Endometrial microvascular endothelial cells (primary cell): ENCODE measurements around the gene PRSS50. TPM values are rescaled to one million over a fixed set of nuclear protein-coding genes. Genes with fewer than 3 reads are reported as not detected.

Experiments
- in situ Hi-C: cut with HindIII; loops from 2 replicates; pipeline ENCODE4 v1.10.0; 2017; ENCODE audit warnings: low sequenced_read_pairs, low pct_unique_long_range_greater_than_20kb; ENCODE audit errors: inconsistent ontology term
- total RNA-seq: library from RNA; depleted of rRNA; stranded (reverse); fragments of >200 nt; gene quantifications from one replicate; pipeline ENCODE4 v1.2.3, GENCODE V29; 2015; ENCODE audit errors: inconsistent ontology term

Gene PRSS50
- total RNA-seq, 1 donor from 2014 or later = not detected

DNA sequence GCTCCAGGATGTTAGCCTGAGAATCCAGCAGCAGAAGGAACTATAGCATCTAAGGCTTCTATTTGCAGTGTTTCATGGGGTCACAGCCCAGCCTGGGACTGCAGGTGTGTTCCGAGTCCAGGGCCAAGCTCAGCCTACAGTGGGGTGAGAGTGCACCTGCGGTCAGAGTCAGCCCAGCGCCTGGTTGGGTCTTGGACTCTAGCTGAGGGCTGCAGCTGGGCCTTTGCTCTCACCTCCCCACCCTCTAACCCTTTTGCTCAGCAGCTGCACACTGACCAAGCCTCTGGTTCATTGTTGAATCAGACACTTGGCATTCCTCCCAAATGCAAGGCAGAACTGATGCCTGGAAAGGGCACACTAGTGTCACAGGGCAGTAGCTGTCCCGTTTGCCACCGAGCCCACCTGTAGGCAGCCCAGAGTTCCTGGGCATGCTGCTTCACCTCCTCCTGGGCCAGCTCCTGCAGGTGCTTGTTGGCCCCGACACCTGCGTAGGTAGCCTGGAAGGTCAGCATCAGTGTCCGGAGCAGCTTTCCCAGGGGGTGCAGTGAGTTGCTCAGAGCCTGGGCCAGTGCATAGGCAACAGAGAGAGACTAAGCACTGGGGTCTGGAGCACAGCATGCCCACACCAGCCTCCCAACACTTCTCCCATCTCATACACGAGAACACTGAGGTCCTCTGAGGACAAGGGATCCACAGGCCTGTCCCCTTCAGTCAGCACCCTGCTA lies 41.7 kb downstream of the PRSS50 start:
- in situ Hi-C loops = no loop called here

- in situ Hi-C loops = no loop called here
Observed at GRCh38 chr3:46675426-46675825, 42.2 kb downstream of the PRSS50 start.

DNA sequence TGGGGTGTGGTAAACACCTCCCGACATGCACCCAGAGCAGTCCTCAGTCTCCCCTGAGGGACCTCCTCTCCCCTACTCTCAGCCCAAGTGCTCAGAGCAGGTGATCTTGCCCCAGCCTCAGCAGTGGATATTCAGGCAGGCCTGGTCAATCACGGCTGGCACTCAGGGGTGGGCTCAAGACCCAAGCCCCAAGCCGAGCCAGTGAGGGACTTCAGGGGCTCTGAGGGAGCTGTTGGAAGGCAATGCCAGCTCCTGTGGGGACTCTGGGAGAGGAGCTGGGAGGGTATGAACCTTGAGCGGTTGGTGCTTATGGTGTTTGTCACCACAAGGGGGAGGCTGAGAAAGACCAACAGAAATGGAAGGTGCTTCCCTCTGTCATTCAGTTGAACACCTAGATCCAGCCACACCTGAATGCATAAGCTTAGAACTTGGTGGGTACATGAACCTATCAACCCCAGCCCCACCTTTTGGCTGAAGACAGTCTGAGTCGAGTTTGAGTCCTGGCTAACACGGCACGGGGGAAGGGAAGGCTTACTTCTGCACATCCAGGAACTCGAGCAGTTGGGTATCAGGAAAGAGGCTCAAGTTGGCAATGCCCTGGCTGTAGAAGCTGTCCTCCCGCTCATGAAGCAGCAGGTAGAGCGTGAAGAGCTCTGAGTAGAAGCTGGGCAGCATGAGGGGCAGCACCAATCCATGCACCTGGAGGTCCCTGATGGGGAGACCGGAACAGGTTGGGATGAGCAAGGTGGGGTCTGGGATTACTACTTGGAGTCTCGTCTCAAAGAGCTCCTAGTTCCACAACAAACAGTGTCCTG lies 43.4 kb downstream of the PRSS50 start:
- in situ Hi-C loops = no loop called here

- in situ Hi-C loops = no loop called here
Observed at GRCh38 chr3:46673151-46674030, 44.3 kb downstream of the PRSS50 start.

GRCh38 chr3:46672349-46672695 lies 45.3 kb downstream of the PRSS50 start:
- in situ Hi-C loops = no loop called here

DNA sequence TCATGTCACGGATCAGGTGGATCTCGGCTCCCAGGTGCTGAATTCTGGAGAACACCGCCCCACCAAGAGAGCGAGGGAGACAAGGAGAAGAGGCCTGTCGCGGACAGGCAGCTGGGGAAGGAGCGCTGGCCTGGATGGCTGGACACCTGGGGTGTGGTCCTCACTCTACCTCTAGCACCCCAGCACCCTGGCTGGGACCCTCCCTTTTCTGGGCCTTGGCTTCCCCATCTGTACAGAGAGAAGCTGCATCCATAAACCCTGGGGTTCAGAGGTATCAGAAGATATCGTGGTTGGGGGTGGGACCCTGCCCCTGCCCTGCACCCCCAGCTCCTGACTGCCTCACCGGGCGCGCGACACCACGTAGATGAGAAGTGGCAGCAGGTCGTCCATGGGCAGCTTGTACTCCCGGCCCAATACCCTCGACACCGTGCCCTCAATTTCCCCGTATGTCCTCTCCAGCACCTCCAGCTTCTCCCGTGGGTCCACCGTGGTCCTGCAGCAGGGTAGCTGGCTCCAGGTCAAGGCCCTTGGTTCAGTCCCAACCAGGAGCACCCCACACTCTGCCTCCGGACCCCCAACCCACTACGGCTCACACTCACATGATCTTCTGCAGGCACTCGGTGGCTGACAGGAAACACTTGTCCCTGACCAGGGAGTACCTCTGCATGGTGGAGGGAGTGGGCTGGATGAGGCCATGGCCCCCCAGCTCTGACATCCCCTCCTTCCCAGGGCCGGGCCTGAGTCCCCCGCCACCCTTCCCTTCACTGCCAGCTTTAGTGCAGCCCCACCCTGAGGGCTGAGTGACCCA lies 45.9 kb downstream of the PRSS50 start:
- in situ Hi-C loops = no loop called here

- in situ Hi-C loops = no loop called here
Observed at GRCh38 chr3:46670891-46671427, 46.7 kb downstream of the PRSS50 start.

DNA sequence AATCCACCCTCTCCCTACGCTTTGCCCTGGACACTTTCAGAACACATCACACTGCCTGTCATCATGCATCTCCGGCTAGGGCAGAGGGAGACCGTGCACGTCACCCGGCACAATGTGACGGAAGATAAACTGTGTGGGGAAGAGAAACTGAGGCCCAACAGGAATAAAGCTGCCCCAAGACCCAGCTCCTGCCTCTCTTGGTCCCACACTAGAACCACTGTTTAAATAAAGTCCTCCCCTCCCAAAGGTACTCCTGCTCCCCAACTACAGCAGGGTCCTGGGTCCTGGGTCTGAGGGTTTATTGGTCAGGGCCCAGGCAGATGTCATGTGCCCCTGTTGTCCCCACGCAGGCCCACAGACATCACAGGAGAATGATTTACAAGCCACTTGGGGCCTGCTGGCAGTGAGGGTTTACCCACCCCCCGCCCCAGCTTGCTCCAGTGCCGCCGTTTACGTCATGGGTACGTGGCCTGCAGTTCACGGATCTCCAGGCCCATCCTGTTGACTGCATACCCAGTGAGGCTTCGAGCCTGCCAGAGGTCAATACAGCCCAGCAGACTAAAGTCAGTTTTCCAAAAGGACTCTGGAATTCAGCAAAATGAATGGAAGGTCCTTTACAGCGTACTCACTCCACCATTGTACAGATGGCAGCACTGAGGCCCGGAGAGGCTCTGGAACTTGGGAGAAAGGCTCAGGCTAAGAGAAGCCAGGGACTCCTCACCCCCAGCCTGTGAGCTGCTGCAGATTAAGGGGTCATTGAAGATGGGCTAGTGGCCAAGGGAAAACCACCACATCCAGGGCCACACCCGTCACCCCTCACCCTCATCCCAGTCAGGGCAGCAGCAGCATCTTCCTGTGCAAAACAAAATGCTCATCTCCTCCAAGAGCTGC lies 47.4 kb downstream of the PRSS50 start:
- in situ Hi-C loops = no loop called here

- in situ Hi-C loops = no loop called here
Observed at GRCh38 chr3:46669191-46669999, 48.3 kb downstream of the PRSS50 start.

DNA sequence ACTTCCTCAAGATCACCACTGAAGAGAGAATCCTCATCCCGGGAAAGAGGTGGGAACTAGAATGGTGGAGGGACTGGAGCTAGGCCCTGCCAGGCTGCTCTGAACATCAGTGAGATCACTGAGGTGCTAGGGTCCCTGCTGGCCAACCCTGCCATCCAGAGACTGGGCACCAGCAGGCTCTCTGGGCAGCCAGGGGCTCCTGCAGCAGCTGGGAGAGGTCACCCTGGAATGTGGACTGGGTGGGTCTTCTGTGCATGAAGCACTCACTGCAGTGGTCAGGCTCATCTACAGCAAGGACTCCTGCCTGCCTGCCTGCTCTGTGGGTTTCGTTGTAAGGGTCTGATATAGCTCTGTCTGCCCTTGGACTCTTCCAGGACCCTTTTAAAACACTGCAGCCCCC lies 49.1 kb downstream of the PRSS50 start:
- in situ Hi-C loops = no loop called here

- in situ Hi-C loops = no loop called here
Observed at GRCh38 chr3:46668116-46668515, 49.6 kb downstream of the PRSS50 start.

GRCh38 chr3:46667657-46668056 lies 50.0 kb downstream of the PRSS50 start:
- in situ Hi-C loops = no loop called here

DNA sequence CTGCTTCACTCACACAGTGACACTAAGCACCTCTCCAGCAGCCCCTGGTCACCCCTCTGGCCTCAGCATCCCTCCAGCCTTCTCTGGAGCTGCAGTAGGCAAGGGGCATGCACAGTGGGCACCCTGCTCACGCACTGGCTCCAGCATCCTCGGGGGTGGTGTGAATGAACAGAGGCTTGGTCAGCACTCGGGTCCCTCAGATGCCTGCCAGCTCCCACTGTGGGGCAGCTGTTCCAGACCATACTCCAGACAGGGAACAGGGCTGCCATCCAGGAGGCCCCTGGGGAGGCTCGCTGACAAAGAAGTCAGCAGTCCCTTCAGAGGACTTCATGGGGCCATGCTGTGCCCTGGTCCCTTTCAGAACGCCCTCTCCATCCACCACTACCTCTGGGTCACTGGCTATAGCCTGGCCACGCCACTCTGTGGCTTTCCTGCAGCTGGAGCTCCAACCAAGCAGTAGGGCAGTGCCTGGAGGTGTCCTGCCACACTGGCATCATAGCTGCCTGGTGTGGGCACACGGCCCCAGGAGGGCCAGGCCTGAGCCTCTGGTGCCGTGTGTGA lies 50.5 kb downstream of the PRSS50 start:
- in situ Hi-C loops = no loop called here

DNA sequence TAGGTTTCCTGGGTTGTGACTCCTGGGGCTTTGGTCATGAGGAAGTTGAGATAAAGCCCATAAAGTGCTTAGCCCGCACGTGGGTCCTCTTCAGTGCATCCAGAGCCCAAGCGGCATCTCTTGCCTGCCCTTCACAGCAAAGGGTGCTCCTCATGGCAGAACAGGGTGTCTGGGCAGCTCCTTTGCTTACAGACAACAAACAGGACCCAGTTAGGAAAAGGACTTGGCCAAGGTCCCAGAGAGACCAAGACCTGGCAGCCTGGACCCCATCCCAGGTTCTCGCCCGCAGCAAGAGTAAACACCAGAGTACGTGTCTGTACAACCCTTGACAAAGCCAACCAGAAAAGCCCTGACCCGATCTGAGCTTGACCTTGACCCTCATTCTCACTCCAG lies 51.2 kb downstream of the PRSS50 start:
- in situ Hi-C loops = no loop called here

DNA sequence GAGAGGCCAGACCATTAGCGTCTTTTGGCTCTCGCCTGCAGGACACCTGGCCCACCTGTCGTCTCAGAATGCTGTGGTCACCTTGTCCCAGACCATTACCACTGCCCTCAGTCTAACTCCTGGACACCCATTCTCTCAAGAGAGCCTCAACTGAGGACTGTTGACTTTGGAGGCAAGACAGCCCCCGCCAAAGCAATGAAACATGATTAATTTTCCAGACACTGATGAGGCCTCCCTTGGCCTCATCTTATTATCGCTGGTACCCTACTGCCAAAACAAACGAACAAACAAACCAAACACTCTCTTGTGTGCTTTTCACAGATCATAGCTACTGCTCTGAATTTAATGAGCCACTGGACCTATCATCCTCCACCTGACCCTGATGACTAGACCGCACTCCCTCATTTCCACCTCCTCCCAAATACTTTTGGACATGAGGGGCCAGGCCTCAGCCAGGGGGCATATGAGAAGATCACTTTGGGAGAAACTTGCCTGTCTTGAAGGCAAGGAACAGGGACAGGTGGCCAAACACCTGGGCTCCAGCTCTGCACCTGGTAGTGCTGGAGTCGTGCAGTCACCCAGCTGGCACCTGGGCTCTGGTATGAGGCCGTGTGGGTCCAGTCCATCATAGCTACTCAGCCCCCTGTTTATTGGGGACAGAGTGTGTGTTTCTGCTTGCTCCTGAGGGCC lies 51.8 kb downstream of the PRSS50 start:
- in situ Hi-C loops = no loop called here
